Measurements from ENCODE around the gene APPBP2.

Gene APPBP2

GRCh38 chr17:60534613-60535157 is 8.6 kb upstream of the APPBP2 start:
- TF ChIP-seq ZFX (IDR thresholded peaks at IDR 0.05; ENCODE audit: borderline replicate concordance) (no peak), CTCF (IDR thresholded peaks at IDR 0.05) (no peak)
- no peak overlapping the region for H3K27ac ChIP-seq

- no peak overlapping the region for H3K27ac ChIP-seq
- TF ChIP-seq CTCF (IDR thresholded peaks at IDR 0.05) (no peak), ZFX (IDR thresholded peaks at IDR 0.05; ENCODE audit: borderline replicate concordance) (no peak)
Observed at GRCh38 chr17:60534010-60534555, 8.0 kb upstream of the APPBP2 start.

- no peak for TF ChIP-seq ZFX (IDR thresholded peaks at IDR 0.05; ENCODE audit: borderline replicate concordance)
- TF ChIP-seq CTCF (IDR thresholded peaks at IDR 0.05) = no peak
- H3K27ac ChIP-seq = no peak overlapping the region
Observed at GRCh38 chr17:60529806-60530205, 3.8 kb upstream of the APPBP2 start.

GRCh38 chr17:60528828-60529227 is 2.8 kb upstream of the APPBP2 start:
- no peak for TF ChIP-seq ZFX (IDR thresholded peaks at IDR 0.05; ENCODE audit: borderline replicate concordance)
- TF ChIP-seq CTCF (IDR thresholded peaks at IDR 0.05) = no peak
- H3K27ac ChIP-seq = no peak overlapping the region

GRCh38 chr17:60527701-60528100 is 1.7 kb upstream of the APPBP2 start:
- H3K27ac ChIP-seq = no peak overlapping the region

GRCh38 chr17:60526726-60527125 is 684 bp upstream of the APPBP2 start:
- H3K27ac ChIP-seq = peak overlapping the region; percentile 95

More at GRCh38 chr17:60527701-60528100, 1.7 kb upstream of the APPBP2 start:
- TF ChIP-seq ZFX (IDR thresholded peaks at IDR 0.05; ENCODE audit: borderline replicate concordance) = no peak
- TF ChIP-seq CTCF (IDR thresholded peaks at IDR 0.05) = no peak

GRCh38 chr17:60525328-60525684 is 736 bp downstream of the APPBP2 start:
- H3K27ac ChIP-seq = peak overlapping the region; percentile 95
- TF ChIP-seq CTCF (IDR thresholded peaks at IDR 0.05) (no peak), ZFX (IDR thresholded peaks at IDR 0.05; ENCODE audit: borderline replicate concordance) (no peak)

More at GRCh38 chr17:60526726-60527125, 684 bp upstream of the APPBP2 start:
- TF ChIP-seq ZFX (IDR thresholded peaks at IDR 0.05; ENCODE audit: borderline replicate concordance) = no peak

All from 22Rv1 (cell line).